ENCODE measurements around the gene CSGALNACT2. TPM values are rescaled to one million over a fixed set of nuclear protein-coding genes. Genes with fewer than 3 reads are reported as not detected.
"Not testable (repeated sequence)": the region's sequence is repeated elsewhere in the genome, so short reads cannot be mapped to it uniquely, and the experiment has no call there.

Gene CSGALNACT2, protein sequence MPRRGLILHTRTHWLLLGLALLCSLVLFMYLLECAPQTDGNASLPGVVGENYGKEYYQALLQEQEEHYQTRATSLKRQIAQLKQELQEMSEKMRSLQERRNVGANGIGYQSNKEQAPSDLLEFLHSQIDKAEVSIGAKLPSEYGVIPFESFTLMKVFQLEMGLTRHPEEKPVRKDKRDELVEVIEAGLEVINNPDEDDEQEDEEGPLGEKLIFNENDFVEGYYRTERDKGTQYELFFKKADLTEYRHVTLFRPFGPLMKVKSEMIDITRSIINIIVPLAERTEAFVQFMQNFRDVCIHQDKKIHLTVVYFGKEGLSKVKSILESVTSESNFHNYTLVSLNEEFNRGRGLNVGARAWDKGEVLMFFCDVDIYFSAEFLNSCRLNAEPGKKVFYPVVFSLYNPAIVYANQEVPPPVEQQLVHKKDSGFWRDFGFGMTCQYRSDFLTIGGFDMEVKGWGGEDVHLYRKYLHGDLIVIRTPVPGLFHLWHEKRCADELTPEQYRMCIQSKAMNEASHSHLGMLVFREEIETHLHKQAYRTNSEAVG
- total RNA-seq: 10 to 100 TPM; 25.6 to 27.1 TPM

- Mint-ChIP-seq H3K27me3 (ENCODE audit: low read depth) (no peaks in the 10 kb centered on the region), H3K4me1 (ENCODE audit: low read depth) (peaks cover 51% of the 10 kb centered on the region), H3K9me3 (no peaks in the 10 kb centered on the region), H3K27ac (peak within 1 kb of the TSS; percentile 99), H3K4me3 (peak within 1 kb of the TSS; percentile 97), H3K36me3 (ENCODE audit: low read depth) (peaks cover 11% of the 10 kb centered on the region)
- peak; percentile 88 for DNase-seq
- intact Hi-C loops (cut with micrococcal nuclease): loop anchor here (1.0 to 10.0 kb wide), 7 partner anchors 154 to 677 kb away; partner anchors contain the start of gene ZNF33B
- CTCF ChIA-PET: interaction anchor here (1.5 to 1.9 kb wide), 3 partner anchors 18 to 66 kb away, joined by 3 to 5 read pairs (median 4); no protein-coding TSS in a partner anchor
Measured at GRCh38 chr10:43138021-43138756, at the start of gene CSGALNACT2. Gene CSGALNACT2 (plus strand): TSS chr10:43138445. CDS start chr10:43155150, 16,705 bp downstream.

GRCh38 chr10:43089519-43089918, 48.7 kb upstream of the CSGALNACT2 start:
- Mint-ChIP-seq H3K4me1 (ENCODE audit: low read depth) (no peaks in the 10 kb centered on the region), H3K27ac (no peak overlapping the region), H3K27me3 (ENCODE audit: low read depth) (no peaks in the 10 kb centered on the region), H3K9me3 (no peaks in the 10 kb centered on the region), H3K4me3 (no peak overlapping the region), H3K36me3 (ENCODE audit: low read depth) (no peaks in the 10 kb centered on the region)
- intact Hi-C loops (cut with micrococcal nuclease): no loop called here
- CTCF ChIA-PET: no interaction called here
- DNase-seq: no peak

- Mint-ChIP-seq H3K27ac (no peak overlapping the region), H3K4me1 (ENCODE audit: low read depth) (no peaks in the 10 kb centered on the region), H3K27me3 (ENCODE audit: low read depth) (no peaks in the 10 kb centered on the region), H3K36me3 (ENCODE audit: low read depth) (no peaks in the 10 kb centered on the region), H3K4me3 (no peak overlapping the region), H3K9me3 (no peaks in the 10 kb centered on the region)
- no peak for DNase-seq
- CTCF ChIA-PET: no interaction called here
- intact Hi-C loops (cut with micrococcal nuclease): no loop called here
Measured at GRCh38 chr10:43090188-43090587, 48.1 kb upstream of the CSGALNACT2 start.

DNA sequence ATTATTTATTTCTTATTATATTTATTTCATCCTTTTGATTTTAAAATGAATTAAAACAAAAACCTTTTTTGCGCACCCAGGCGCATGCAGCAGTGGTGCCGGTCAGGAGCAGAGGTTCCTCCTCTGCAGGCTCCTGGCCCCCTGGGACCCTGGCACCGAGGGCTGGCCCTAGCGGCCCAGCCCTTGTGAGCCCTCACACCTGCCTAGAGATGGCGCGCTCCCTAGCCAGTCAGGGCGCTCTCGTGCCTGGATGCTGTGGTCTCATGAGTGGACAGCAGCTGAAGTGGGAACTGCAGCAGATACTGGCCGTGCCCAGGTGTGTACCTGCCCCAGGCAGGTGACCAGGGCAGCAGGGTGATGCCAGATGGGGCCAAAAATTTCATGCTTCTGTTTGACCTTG, 47.6 kb upstream of the CSGALNACT2 start:
- no peaks in the 10 kb centered on the region for H3K9me3 Mint-ChIP-seq
- H3K36me3 Mint-ChIP-seq (ENCODE audit: low read depth): no peaks in the 10 kb centered on the region
- no peak for DNase-seq
- no peak overlapping the region for H3K4me3 Mint-ChIP-seq
- intact Hi-C loops (cut with micrococcal nuclease): no loop called here
- H3K4me1 Mint-ChIP-seq (ENCODE audit: low read depth): no peaks in the 10 kb centered on the region
- CTCF ChIA-PET: no interaction called here
- no peaks in the 10 kb centered on the region for H3K27me3 Mint-ChIP-seq (ENCODE audit: low read depth)
- no peak overlapping the region for H3K27ac Mint-ChIP-seq

DNA sequence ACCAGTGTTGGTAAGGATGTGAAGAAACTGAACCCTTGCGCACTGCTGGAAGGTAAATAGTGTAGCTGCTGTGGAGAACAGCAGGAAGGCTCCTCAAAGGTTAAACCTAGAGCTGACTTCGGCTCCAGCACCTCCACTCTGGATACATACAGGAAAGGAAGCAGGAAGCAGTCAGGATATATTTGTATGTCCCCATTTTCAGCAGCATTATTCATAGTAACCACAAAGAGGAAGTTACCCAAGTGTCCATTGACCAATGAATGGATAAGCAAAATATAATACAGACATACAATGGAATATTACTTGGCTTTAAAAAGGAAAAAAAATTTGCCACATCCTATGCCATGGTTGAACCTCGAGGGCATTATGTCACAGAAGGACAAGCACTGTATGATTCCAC, 46.4 kb upstream of the CSGALNACT2 start:
- H3K27me3 Mint-ChIP-seq (ENCODE audit: low read depth): no peaks in the 10 kb centered on the region
- CTCF ChIA-PET: interaction anchor here (0.5 kb wide), 1 partner anchor 338 kb away, joined by 3 read pairs; no protein-coding TSS in a partner anchor
- H3K27ac Mint-ChIP-seq: no peak overlapping the region
- no peaks in the 10 kb centered on the region for H3K36me3 Mint-ChIP-seq (ENCODE audit: low read depth)
- H3K4me3 Mint-ChIP-seq: no peak overlapping the region
- DNase-seq: no peak
- H3K9me3 Mint-ChIP-seq: no peaks in the 10 kb centered on the region
- no peaks in the 10 kb centered on the region for H3K4me1 Mint-ChIP-seq (ENCODE audit: low read depth)
- intact Hi-C loops (cut with micrococcal nuclease): no loop called here

DNA sequence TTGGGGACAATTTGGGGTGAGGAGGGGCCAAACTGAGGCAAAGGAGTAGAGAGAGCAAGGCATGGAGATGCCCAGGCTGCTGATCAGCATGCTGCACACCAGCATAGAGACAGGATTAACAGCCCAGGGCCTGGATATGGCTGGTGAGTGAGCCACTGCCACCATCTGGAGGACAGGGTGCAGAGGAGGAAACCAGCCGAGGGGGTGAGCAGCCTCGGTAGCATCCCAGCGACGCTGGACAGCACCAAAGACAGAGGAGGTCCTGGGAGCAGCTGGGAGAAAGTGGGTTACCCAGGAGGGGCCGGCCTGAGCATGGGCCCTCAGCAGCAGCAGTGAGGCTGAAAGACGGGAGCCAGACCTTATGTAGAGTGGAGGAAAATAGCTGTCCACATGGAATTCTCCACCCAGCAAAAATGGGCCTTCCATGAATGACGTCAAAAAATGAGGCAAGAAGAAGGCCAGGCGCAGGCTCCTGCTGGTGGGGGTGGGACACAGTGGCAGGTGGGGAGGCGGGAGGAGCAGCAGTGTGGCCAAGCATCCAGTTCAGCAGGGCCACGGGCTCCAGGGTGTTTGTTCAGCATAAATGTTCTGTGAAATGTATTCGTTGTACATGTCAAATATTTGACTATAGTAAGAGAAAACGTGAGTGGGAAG, 44.7 kb upstream of the CSGALNACT2 start:
- no peaks in the 10 kb centered on the region for H3K4me1 Mint-ChIP-seq (ENCODE audit: low read depth)
- no peaks in the 10 kb centered on the region for H3K27me3 Mint-ChIP-seq (ENCODE audit: low read depth)
- no peak overlapping the region for H3K4me3 Mint-ChIP-seq
- H3K9me3 Mint-ChIP-seq: no peaks in the 10 kb centered on the region
- peak; percentile 16 for DNase-seq
- H3K27ac Mint-ChIP-seq: no peak overlapping the region
- intact Hi-C loops (cut with micrococcal nuclease): no loop called here
- CTCF ChIA-PET: interaction anchor here (0.6 to 1.1 kb wide), 2 partner anchors 12 to 916 kb away, joined by 3 read pairs; no protein-coding TSS in a partner anchor
- H3K36me3 Mint-ChIP-seq (ENCODE audit: low read depth): no peaks in the 10 kb centered on the region

GRCh38 chr10:43094085-43094484, 44.2 kb upstream of the CSGALNACT2 start:
- H3K4me3 Mint-ChIP-seq: no peak overlapping the region
- H3K4me1 Mint-ChIP-seq (ENCODE audit: low read depth): no peaks in the 10 kb centered on the region
- no peaks in the 10 kb centered on the region for H3K27me3 Mint-ChIP-seq (ENCODE audit: low read depth)
- DNase-seq: no peak
- no peaks in the 10 kb centered on the region for H3K36me3 Mint-ChIP-seq (ENCODE audit: low read depth)
- H3K27ac Mint-ChIP-seq: no peak overlapping the region
- CTCF ChIA-PET: interaction anchor here (0.6 to 1.1 kb wide), 2 partner anchors 11 to 916 kb away, joined by 3 read pairs; no protein-coding TSS in a partner anchor
- intact Hi-C loops (cut with micrococcal nuclease): no loop called here
- H3K9me3 Mint-ChIP-seq: no peaks in the 10 kb centered on the region

DNA sequence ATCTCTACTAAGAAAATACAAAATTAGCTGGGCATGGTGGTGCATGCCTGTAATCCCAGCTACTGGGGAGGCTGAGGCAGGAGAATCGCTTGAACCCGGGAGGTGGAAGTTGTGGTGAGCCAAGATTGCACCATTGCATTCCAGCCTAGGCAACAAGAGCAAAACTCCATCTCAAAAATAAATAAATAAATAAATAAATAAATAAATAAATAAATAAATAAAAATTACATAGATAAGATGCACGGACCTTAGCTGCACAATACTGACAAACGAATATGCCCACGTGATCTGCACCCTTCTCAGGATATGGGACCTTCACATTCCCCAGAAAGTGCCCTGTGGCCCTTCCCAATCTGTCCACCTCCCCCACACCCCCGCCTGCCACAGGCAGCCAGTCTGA, 38.9 kb upstream of the CSGALNACT2 start:
- H3K9me3 Mint-ChIP-seq; H3K4me3 Mint-ChIP-seq; intact Hi-C loops (cut with micrococcal nuclease); CTCF ChIA-PET; H3K4me1 Mint-ChIP-seq (ENCODE audit: low read depth); H3K36me3 Mint-ChIP-seq (ENCODE audit: low read depth); H3K27ac Mint-ChIP-seq; DNase-seq: not testable (repeated sequence)
- H3K27me3 Mint-ChIP-seq (ENCODE audit: low read depth): peaks cover 11% of the 10 kb centered on the region

DNA sequence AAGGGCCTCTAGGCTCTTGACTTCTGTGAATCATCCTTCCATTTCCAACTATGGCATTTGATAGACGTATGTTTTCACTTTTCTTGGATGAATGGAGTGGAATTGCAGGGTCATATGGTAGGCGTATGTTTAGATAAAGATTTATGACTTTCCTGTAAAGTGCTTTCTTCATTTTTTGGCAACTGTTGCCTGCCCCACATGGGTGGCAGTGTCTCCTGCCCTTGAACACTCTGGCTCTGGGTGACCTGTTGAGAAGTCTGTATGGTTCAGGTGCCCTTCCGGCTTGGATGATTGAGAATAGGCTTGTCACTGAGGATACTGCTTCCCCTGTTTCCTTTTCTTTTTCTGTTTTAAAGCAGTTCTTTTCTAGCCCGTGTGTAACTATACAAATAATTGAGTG, 38.3 kb upstream of the CSGALNACT2 start:
- H3K4me3 Mint-ChIP-seq: no peak overlapping the region
- H3K27ac Mint-ChIP-seq: no peak overlapping the region
- no peak for DNase-seq
- H3K27me3 Mint-ChIP-seq (ENCODE audit: low read depth): peaks cover 12% of the 10 kb centered on the region
- CTCF ChIA-PET: interaction anchor here (0.5 to 0.7 kb wide), 2 partner anchors 65 to 195 kb away, joined by 3 read pairs; no protein-coding TSS in a partner anchor
- peaks cover under 1% of the 10 kb centered on the region for H3K4me1 Mint-ChIP-seq (ENCODE audit: low read depth)
- intact Hi-C loops (cut with micrococcal nuclease): loop anchor here (10.0 kb wide), 1 partner anchor 925 kb away; no protein-coding TSS in a partner anchor
- no peaks in the 10 kb centered on the region for H3K36me3 Mint-ChIP-seq (ENCODE audit: low read depth)
- no peaks in the 10 kb centered on the region for H3K9me3 Mint-ChIP-seq

DNA sequence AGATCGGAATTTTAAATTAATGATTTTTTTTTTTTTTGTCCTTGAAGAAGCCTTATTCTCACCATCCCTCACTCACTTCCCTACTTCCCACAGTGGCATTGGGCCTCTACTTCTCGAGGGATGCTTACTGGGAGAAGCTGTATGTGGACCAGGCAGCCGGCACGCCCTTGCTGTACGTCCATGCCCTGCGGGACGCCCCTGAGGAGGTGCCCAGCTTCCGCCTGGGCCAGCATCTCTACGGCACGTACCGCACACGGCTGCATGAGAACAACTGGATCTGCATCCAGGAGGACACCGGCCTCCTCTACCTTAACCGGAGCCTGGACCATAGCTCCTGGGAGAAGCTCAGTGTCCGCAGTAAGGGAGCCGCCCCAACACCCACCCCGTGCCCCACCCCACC, 37.9 kb upstream of the CSGALNACT2 start:
- H3K27ac Mint-ChIP-seq: no peak overlapping the region
- H3K4me1 Mint-ChIP-seq (ENCODE audit: low read depth): peaks cover 4% of the 10 kb centered on the region
- H3K9me3 Mint-ChIP-seq: no peaks in the 10 kb centered on the region
- peaks cover 13% of the 10 kb centered on the region for H3K27me3 Mint-ChIP-seq (ENCODE audit: low read depth)
- H3K4me3 Mint-ChIP-seq: no peak overlapping the region
- intact Hi-C loops (cut with micrococcal nuclease): loop anchor here (10.0 kb wide), 1 partner anchor 926 kb away; no protein-coding TSS in a partner anchor
- no peaks in the 10 kb centered on the region for H3K36me3 Mint-ChIP-seq (ENCODE audit: low read depth)
- CTCF ChIA-PET: interaction anchor here (0.5 to 0.7 kb wide), 2 partner anchors 65 to 195 kb away, joined by 3 read pairs; no protein-coding TSS in a partner anchor
- DNase-seq: no peak

- H3K27ac Mint-ChIP-seq: no peak overlapping the region
- no peak overlapping the region for H3K4me3 Mint-ChIP-seq
- intact Hi-C loops (cut with micrococcal nuclease): loop anchor here (10.0 kb wide), 1 partner anchor 927 kb away; no protein-coding TSS in a partner anchor
- DNase-seq: no peak
- H3K4me1 Mint-ChIP-seq (ENCODE audit: low read depth): peaks cover 4% of the 10 kb centered on the region
- no peaks in the 10 kb centered on the region for H3K9me3 Mint-ChIP-seq
- H3K27me3 Mint-ChIP-seq (ENCODE audit: low read depth): peaks cover 13% of the 10 kb centered on the region
- no peaks in the 10 kb centered on the region for H3K36me3 Mint-ChIP-seq (ENCODE audit: low read depth)
- CTCF ChIA-PET: no interaction called here
Measured at GRCh38 chr10:43102063-43102828, 36.0 kb upstream of the CSGALNACT2 start.

All from activated naive CD4-positive, alpha-beta T cell treated with anti-CD3 and anti-CD28 coated beads for 36 hours (primary cell).